ENCODE data around the gene ANO10.
"Not testable (repeated sequence)": the region's sequence is repeated elsewhere in the genome, so short reads cannot be mapped to it uniquely, and the experiment has no call there.

Gene ANO10

GRCh38 chr3:43544277-43544676, 77.5 kb downstream of the ANO10 start:
- not testable (repeated sequence) for H3K4me3 ChIP-seq (ENCODE audit: low read depth in 1 of 2, low read length in 2 of 2); H3K9ac ChIP-seq (ENCODE audit: low read depth, low read length)
- TF ChIP-seq CTCF (IDR thresholded peaks at IDR 0.05; ENCODE audit: borderline replicate concordance, extremely low read depth, low read length, poor library complexity, severe bottlenecking), result peak; percentile 71

GRCh38 chr3:43542328-43543043, 79.3 kb downstream of the ANO10 start:
- Histone ChIP-seq H3K79me2 (ENCODE audit: insufficient read depth, low read length) (no peaks in the 10 kb centered on the region), H3K4me2 (ENCODE audit: insufficient read depth, low read length) (no peak overlapping the region), H3K9me3 (ENCODE audit: insufficient read depth, low read length, severe bottlenecking) (no peaks in the 10 kb centered on the region), H3K27me3 (ENCODE audit: insufficient read depth, low read length, poor library complexity) (no peaks in the 10 kb centered on the region), H4K20me1 (ENCODE audit: insufficient read depth, low read length) (no peaks in the 10 kb centered on the region), H3K4me3 (ENCODE audit: low read depth in 1 of 2, low read length in 2 of 2) (no peak overlapping the region), H3K27ac (ENCODE audit: low read length) (no peak overlapping the region), H2AFZ (ENCODE audit: low read depth, low read length) (no peak overlapping the region), H3K36me3 (ENCODE audit: insufficient read depth, low read length) (no peaks in the 10 kb centered on the region), H3K4me1 (ENCODE audit: insufficient read depth, low read length) (no peaks in the 10 kb centered on the region), H3K9ac (ENCODE audit: low read depth, low read length) (no peak overlapping the region)
- TF ChIP-seq EZH2 (IDR thresholded peaks at IDR 0.05; ENCODE audit: borderline replicate concordance, low read depth, low read length, severe bottlenecking), result no peak
- TF ChIP-seq CTCF (IDR thresholded peaks at IDR 0.05; ENCODE audit: borderline replicate concordance, extremely low read depth, low read length, poor library complexity, severe bottlenecking), result no peak
- ATAC-seq (ENCODE audit: insufficient read depth, low read depth) (no peak), DNase-seq (no peak)

More at GRCh38 chr3:43544277-43544676, 77.5 kb downstream of the ANO10 start:
- not testable (repeated sequence) for H4K20me1 ChIP-seq (ENCODE audit: insufficient read depth, low read length); H3K27me3 ChIP-seq (ENCODE audit: insufficient read depth, low read length, poor library complexity); H3K4me2 ChIP-seq (ENCODE audit: insufficient read depth, low read length); H3K9me3 ChIP-seq (ENCODE audit: insufficient read depth, low read length, severe bottlenecking); DNase-seq; H3K79me2 ChIP-seq (ENCODE audit: insufficient read depth, low read length); H2AFZ ChIP-seq (ENCODE audit: low read depth, low read length); H3K36me3 ChIP-seq (ENCODE audit: insufficient read depth, low read length); H3K4me1 ChIP-seq (ENCODE audit: insufficient read depth, low read length); H3K27ac ChIP-seq (ENCODE audit: low read length)
- ATAC-seq (ENCODE audit: insufficient read depth, low read depth), result peak; percentile 68

- no peak for ATAC-seq (ENCODE audit: insufficient read depth, low read depth)
- Histone ChIP-seq H3K4me3 (ENCODE audit: low read depth in 1 of 2, low read length in 2 of 2) (no peak overlapping the region), H3K9me3 (ENCODE audit: insufficient read depth, low read length, severe bottlenecking) (no peaks in the 10 kb centered on the region), H3K36me3 (ENCODE audit: insufficient read depth, low read length) (no peaks in the 10 kb centered on the region), H3K4me1 (ENCODE audit: insufficient read depth, low read length) (no peaks in the 10 kb centered on the region), H3K27me3 (ENCODE audit: insufficient read depth, low read length, poor library complexity) (no peaks in the 10 kb centered on the region), H4K20me1 (ENCODE audit: insufficient read depth, low read length) (no peaks in the 10 kb centered on the region), H3K79me2 (ENCODE audit: insufficient read depth, low read length) (no peaks in the 10 kb centered on the region), H3K9ac (ENCODE audit: low read depth, low read length) (no peak overlapping the region), H3K4me2 (ENCODE audit: insufficient read depth, low read length) (no peak overlapping the region), H3K27ac (ENCODE audit: low read length) (no peak overlapping the region), H2AFZ (ENCODE audit: low read depth, low read length) (no peak overlapping the region)
- TF ChIP-seq CTCF (IDR thresholded peaks at IDR 0.05; ENCODE audit: borderline replicate concordance, extremely low read depth, low read length, poor library complexity, severe bottlenecking) (no peak), EZH2 (IDR thresholded peaks at IDR 0.05; ENCODE audit: borderline replicate concordance, low read depth, low read length, severe bottlenecking) (no peak)
- no peak for DNase-seq
These were observed 81.2 kb downstream of the ANO10 start for GRCh38 chr3:43540624-43541023.

Data from DND-41 (cell line).